ENCODE measurements around the gene USP1.

The USP1 gene

GRCh38 chr1:62492521-62492920 lies 55.7 kb downstream of the USP1 start:
- no peak for DNase-seq

DNA sequence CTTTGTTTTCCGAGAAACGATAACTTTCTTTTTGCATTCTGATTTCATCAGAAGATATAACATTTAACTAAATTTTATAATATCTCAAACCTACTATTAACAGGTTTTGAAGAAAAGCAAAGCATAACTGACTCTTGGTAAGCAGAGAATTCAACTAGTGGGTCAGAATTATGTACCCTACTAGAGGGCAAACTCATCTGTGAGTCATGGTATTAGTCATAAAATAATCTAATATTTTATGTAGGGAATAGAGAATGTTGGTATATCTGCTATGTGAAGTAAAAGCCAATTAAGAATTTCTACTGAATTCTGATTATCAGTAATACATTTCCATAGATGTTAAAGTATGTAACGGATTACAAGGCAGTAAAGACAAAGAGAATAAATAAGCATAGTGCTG lies 56.8 kb downstream of the USP1 start:
- DNase-seq = no peak

DNA sequence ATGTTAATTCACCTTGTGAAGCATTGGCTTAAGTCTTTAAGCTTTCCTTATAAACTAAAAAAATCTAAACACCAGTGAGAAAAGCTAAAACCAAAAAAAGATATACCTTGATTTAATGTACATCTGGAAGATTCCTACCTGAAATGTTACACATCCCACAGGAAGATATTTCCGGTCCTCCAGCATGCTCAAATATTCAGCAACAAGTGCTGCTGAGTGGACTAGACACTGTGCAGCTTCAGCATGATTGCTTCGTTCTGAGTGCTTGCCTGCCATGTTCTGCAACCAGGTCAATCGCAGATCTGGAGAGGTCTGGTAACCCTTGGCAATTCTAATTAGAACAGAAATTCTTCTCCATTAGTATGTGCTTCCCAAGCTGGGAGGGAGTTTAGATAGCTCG lies 57.3 kb downstream of the USP1 start:
- DNase-seq = no peak

DNA sequence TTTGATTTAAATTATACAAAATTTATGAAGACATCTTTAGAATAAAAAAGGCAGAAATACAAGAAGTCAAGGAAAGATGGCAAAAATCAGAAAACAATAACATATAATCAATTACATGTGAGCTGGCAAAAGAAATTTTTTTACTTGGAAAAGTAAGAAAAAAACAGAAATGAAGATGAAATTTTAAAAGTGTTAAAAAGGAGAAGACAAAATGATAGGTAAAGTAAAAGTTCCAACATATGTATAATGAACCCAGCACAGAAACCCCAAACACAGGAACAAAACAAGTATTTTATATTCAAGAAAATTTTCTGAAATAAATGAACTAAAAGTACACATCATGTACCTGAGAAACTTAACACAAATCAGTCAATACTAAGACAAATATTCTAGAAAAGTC lies 63.4 kb downstream of the USP1 start:
- DNase-seq = no peak
